HG03039 (cell line): Measurements from ENCODE around the gene EDARADD.

ENCODE experiments used
- ATAC-seq: cut with Tn5 transposase; IDR thresholded peaks from one replicate; pipeline ENCODE4 v1.9.1; 2021; ENCODE audit warnings: mild to moderate bottlenecking, moderate library complexity; ENCODE audit not compliant: unreplicated experiment

EDARADD gene

DNA sequence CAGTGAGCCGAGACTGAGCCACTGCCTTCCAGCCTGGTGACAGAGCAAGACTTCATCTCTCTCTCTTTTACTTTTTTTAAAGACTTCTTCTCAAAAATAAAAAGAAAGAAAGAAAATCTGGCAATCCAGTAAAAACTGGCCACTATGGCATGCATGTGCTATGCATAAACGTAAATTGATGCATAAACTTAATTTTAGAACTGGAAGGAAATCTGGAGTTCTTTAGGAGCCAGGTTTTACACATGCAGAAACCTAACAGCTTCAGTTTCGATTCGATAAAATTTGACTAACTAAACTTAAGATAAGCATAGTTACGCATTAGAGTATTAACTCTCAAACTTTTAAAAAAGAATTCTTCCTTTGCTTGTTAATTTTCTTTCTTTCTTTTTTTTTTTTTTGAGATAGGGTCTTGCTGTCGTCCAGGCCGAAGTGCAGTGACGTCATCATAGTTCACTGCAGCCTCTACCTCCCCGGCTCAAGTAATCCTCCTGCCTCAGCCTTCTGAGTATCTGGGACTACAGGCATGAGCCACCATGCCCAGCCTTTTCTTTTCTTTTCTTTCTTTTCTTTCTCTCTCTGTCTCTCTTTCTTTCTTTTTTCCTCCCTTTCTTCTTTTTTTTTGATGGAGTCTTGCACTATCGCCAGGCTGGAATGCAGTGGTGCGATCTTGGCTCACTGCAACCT lies 117.8 kb downstream of the EDARADD start:
- ATAC-seq = no peak

DNA sequence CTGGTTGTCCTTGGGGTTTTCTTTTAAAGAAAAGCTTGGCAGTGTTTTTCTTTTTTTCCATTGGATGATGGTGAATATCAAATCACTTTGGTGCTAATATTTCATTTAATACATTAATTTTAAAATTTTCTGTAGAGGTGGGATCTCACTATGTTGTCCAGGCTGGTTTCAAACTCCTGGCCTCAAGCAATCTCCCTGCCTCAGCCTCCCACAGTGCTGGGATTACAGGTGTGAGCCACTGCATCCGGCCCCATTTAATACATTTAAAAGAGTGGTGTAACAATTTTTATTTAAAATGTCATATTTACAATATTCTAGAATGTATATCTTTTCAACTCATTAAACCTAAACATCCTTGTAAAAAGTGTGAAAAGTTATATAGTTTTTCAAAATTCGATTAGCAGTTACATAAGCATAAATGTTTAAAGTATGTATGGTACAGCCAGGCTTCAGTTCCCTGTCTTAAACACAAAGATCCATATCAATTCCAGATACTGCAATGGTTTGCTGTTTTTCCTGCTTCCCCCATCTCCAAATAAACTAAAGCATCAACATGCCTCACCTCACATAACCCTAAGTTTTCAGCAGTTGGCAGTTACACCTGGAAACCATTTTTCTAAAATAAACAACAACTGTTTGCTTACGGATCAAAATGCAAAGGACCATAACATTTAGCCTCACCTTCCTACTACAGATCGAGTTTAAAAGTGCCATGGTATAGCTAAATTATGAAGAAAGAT lies 120.8 kb downstream of the EDARADD start:
- ATAC-seq = no peak

- ATAC-seq = no peak
These were observed 121.4 kb downstream of the EDARADD start for GRCh38 chr1:236515443-236515958.

DNA sequence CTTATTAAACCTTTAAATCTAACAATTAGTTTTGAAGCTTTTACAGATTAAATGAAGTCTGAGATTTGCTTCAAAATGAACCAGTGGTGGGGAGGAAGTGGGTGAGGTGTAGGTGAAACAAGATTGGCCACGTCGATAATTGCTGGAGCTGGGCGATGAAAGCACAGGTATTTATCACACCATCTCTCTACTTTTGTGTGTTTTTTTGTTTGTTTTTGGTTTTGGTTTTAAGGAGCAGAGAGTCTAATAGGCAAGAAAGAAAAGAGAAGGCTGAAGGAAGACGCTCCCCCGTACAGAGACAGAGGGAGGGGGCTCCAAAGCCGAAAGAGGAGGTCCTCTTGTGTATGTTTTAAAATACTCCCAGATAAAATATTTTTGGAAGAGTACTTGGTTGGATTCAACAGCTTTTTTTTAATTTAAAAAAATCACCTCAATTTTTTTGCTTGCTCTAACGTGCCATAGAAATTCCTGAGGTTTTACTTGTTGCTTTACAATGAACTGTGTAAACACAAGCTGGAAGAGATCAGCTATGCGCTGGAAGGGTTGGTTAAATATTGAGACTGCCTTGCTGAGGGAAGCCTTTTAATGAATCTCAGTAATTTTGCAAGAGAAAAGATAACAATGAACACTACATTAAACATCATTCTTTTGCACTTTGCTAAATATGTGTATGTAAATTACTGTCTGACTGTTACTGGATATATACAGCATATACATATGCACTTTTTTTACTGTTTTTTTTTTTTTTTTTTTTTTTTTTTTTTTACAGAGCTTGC lies 123.0 kb downstream of the EDARADD start:
- ATAC-seq = no peak

GRCh38 chr1:236518322-236518721 lies 124.2 kb downstream of the EDARADD start:
- ATAC-seq = no peak

DNA sequence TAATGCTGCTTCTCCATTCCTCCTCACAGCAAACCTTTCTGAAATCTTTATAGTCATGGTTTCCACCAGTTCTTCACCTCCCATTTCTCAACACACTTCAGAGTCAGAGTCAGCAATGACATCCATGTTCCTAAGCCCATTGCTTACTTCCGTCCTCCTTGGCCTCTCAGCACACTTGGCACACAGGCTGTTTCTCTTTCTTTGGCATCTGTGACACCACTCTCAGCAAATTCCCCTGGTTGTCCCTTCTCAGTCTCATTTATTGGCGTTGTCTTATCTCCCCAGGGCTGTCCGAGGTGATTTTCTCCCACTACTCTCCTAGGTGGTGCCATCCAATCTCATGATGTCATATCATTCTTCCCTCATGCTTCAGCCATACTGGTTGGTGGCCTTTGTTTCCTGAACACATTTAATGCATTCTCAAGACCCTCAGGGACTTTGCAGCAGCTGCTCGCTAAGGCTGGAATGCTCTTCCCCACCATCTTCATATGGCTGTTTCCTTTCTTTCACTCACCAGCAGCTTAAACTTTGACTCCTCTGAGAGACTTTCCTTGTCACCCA lies 126.4 kb downstream of the EDARADD start:
- no peak for ATAC-seq

DNA sequence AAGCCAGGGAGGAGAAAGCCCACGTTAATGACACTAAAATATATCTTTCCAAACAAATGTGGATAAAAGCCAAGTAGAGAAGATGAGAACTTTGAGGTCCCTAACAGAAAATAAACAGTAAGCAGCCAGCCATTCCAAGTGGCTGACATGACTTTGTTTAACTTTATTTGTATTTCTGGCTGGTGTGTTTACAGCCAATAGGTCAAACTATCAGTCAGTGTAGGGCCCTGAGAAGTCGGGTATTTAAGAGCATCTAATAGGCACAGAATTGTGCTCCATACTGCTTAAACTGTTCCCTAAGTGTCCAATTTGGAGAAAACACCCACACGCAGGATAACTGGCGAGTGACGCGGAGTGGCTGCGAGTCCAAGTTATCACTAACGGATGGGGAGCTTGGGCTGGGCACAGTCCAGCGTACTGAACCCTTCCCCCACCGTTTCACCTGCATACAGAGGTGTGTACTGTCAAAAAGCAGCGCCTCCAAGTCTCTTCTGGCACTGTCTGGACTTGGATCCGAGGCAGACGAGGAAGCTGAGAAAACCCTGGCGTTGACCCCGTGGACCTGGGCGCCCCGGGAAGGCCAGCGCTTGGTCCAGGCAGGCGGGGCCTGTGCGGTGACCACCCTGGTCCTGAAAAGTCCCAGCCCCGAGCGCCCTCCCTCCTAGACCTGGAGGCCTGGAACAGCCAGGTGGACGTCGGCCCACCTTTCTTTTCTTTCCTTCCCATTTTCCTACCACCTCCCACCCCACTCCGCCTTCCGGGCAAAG lies 129.0 kb downstream of the EDARADD start:
- no peak for ATAC-seq

DNA sequence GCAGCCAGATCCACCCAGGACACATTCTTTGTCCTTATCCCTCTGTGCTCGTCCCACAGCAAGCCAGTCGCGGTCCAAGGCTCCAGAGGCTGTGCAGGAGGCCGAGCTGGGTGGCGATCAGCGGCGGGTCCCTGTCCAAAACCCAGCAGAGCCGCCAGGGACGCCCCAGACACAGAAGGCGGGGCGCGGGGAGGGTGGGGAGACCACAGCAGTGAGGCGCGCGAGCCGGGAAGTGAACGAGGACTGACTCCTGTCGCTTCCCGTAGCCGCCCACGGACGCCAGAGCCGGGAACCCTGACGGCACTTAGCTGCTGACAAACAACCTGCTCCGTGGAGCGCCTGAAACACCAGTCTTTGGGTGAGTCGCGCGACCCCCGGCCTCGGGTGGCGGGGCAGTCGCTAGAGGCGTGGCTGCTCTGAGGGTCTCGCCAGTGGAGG lies 129.6 kb downstream of the EDARADD start, which contains the start of gene LGALS8:
LGALS8 (plus strand) TSS at position 279 of the 438 bp plus-strand sequence. CDS start 2,089 bp downstream, outside the sequence.
- ATAC-seq = peak; percentile 66

GRCh38 chr1:236524142-236524894 lies 130.2 kb downstream of the EDARADD start:
- peak; percentile 79 for ATAC-seq

DNA sequence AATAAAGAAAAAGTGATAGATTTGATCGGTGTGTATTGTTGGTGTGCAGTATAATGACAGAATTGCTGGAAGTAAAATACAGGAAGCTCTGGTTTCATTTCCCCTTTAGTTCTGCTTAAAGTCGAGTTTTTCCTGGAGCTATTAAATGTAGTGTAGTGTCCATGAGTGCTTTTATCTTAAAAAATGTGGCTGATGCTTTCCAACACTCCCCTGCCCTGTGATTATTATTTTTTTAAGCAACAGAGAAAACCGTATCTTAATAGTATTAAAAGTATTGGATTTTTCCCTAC lies 130.8 kb downstream of the EDARADD start:
- no peak for ATAC-seq

GRCh38 chr1:236526079-236526478 lies 132.0 kb downstream of the EDARADD start:
- no peak for ATAC-seq

DNA sequence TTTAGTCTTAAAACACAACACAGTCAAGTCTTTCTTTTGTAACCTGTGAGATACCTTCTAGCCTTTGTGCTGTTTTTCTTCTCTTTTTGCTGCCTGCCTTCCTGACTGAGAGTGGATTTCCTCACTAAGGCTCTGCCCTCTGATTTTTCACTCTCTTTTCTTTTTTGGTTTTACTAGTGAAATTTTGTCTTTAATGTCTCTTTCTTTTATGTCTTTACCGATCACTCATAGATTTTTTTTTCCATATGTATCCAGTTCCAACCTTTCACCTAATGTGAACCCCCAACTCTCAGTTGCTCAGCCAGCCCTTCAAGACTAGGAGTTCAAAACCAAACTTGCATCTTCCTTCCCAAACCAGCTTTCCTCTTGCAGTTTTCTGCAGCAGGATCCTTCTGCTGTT lies 136.2 kb downstream of the EDARADD start:
- no peak for ATAC-seq

DNA sequence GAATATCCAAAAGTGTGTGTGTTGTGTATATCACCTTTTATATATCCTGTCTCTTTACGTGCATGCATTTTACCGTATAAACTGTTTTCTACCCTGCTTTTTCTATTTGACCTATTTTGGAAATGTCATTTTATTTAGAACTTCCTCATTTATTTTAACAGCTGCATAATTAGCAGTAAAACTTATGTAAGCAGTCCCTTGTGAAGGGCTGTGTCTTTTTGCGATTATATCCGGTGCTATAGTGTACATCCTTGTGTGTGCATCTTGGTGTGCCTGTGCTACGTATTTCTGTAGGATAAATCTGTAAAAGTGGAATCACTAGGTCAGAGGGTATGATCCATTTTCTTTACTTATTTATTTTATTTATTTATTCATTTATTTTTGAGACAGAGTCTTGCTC lies 136.9 kb downstream of the EDARADD start:
- no peak for ATAC-seq

DNA sequence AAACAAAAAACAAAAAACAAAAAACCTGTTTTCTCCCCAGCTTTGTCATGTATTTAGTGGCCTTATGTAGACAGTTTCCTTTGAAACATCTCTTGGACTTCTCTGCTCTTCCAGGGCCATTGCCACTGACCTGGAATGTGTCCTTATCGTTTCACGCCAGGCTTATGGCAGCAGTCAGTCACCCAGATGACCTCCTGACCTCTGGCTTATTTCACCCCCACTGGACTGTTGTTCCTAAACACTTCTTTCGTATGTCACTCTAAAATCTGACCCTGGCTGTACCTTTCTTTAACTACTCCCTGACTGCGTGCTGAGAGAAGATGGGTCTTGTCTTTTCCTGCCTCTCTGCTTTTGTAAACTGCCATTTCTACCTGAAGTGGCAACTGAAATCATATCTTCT lies 138.8 kb downstream of the EDARADD start:
- ATAC-seq = no peak

GRCh38 chr1:236534151-236534651 lies 140.1 kb downstream of the EDARADD start:
- ATAC-seq = no peak
